Activated CD8-positive, alpha-beta memory T cell treated with anti-CD3 and anti-CD28 coated beads for 48 hours (primary cell): ENCODE results near the gene HIPK2.

Source experiments
- DNase-seq, 3 experiments: peaks; one replicate each; pipeline ENCODE4 v3.0.0-alpha.2; 2020; ENCODE audit warnings: low read depth in 2 of 3, low spot score in 2 of 3

The HIPK2 gene

DNA sequence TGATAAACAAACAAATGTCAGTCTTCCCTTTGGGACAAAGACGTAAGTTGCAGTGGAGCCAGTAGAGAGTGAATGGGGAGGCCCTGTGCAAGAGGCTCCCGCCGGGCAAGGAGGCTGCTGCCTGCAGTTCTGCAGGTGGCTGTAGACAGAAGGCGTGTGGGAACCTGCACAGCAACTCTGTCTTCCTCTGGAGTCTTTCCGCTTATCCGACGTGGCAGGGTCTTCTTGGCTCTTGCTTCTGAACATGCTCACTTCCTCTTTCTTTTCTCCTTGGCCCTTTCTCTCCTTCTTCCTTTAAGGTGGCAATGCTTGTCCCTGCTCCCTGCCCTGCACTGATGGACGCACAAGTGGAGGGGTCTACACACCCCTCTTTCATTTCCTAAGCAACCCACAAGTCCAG, 122.5 kb downstream of the HIPK2 start:
- no peak for DNase-seq

DNA sequence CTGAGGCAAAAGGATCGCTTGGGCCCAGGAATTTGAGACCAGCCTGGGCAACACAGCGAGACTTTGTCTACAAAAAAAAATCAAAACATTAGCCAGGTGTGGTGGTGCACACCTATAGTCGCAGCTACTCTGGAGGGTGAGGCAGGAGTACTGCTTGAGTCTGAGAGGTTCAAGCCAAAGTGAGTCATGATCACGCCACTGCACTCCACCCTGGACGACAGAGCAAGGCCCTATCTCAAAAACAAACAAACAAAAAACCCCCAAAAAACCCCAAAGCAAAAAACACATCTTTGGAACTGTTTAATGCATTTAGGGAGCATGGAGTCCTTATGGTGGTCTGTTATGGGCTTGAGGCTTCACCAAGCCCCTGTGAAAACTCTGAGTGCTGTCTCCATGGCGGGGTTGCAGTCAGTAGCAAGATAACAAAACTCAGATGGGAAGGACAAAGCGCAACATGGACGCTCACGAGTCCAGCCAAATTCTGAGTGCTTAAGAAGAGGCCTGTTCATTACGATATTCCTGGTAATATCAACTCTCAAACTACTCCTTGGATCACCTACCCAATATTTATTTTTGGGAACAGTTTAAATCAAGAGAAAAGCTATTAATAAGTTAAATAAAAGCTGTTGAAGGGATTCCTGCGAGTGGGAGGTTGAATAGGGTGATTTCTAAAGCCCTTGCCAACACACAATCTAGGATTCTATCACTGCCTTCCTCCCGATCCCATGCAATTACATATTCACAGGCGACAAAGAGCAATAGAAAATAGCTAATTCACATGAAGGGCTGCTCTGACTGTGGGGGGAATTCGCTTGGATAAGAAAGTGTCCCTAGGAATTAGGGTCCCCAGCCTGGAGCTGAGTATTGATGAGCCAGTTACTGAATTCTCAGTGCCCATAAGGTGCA, 123.3 kb downstream of the HIPK2 start:
- DNase-seq: no peak

DNA sequence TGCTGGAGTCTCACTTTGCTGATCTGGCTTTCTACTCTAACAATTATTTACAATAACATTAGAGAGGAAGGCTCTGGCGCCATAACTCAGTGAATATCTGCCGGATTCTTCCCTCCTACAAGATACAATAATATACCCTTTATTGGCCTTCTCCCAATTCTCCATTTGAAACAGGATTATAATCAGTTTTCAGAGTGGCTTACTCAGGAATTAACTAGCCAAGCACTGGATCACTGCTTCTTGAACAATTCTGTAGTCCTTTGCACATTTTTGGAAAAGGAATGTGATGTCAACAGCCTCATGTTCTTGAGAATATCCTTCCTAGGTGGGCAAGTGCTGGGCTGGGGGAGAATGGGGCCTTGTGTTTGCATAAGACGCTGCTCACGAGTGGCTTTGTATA, 125.9 kb downstream of the HIPK2 start:
- no peak for DNase-seq

DNA sequence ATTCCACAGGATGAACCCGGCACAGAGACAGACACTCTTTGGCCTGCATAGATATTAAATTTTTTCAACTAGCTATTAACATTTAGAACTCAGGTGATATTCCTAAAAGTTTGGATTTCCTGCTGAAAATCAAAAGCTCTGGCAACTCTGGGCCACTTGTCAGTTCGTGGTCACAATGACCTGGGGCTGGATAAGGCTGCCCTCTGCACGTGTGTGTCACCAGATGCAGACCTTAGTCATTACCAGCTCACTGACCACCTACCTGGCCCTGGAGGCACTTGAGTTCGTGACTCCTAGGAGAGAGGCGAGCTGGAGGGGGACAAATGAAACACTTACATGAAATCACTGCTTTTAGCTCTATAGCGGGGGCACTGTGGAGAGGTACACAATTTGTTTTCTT, 126.5 kb downstream of the HIPK2 start:
- DNase-seq: no peak

DNA sequence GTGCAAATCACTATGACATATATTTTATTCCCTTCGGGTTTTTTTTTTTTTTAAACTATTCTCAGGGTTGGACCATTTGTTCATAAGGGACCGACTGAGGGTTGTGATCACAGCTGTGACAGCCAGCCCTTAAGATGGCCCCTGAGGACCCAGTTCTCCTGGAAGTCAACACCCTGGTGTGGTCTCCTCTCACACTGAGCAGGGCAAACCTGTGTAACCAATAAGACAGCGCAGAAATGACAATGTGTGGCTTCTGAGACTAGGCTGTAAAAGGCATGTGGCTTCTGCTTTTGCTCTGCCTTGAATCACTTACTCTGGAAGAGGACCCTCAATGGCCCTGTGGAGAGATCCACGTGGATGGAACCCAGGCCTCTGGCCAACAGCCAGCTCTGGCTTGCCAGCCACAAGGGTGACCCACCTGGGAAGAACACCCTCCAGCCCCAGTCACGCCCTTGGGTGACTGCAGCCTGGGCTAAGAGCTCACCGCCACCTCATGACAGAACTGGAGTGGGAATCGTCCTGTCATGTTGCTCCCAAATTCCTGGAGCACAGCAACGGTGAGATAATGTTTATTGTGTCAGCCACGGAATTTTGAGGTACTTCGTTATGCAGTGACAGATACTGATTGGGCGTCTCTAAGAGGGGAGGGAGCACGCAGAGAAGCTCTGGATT, 127.2 kb downstream of the HIPK2 start:
- no peak for DNase-seq

DNA sequence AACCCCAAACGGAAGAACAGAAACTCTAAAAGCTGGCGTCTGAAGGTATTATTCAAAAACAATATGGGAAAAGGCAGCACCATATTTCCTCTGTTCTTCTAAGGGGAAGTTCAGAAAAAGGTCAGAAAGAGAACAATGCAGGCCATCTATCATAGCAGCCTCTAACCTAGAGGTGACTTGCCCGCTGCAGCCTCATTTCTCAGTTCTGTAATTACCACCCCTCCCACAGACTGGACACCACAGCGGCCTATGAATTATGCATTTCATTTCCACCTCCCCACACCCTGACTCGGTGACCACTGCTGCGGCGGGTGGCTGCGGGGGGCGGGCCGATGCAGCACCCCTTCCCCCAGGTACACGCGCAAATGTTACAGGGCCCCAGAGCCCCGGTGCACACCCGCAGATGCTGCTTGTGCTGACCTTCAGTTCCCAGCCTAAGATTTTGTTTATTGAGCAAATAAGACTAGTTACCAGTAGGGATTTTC, 128.8 kb downstream of the HIPK2 start:
- DNase-seq: peak in 1 of 3 experiments; percentile 46

DNA sequence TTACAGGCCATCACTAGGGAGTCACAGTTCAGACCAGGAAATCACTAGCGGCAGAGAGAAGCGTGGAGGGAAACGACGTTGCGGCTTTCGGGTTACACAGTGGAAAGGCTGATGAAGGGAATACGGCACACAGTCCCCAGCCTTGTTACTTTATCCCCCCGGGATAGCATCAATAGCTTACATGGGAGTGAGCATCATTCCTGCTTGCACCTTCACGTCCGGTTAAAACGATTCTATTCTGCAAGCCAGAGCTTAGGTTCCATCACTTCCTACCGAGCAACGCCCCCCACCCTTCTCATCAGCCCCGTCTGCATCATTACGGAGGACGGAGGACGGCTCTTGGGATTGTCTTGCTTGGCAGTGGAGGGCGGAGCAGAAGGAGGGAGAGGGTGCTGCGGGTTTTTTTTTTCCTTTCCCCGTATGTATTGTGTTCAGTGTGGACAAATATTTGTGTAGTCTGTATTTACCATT, 129.4 kb downstream of the HIPK2 start:
- DNase-seq: no peak

DNA sequence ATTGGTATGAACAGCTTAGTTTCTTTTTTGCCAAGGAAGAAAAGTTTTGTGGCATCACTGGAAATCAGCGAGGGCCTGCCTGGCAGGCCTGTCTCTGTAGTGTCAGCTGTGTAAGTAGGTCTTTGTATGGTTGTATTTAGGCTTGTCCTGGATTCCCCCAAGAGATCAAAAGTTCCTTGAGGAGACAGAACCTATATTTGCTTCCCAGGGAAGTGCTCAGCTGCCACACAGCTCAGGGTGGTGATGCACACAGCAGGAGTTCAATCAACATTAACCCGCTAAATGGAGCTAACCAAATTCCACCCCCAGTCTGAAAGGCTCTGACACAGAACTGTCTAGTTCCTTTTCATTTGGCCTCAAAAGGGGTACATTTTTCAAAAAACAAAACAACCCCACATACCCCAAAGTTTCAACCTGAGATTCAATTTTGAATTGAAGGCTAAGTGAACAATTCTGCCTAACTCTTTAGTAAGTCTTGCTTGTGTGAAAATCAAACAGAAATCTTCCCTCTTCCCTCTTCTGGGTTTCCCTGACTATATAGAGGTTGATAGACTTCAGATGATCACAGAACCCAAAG, 129.9 kb downstream of the HIPK2 start:
- DNase-seq: no peak

DNA sequence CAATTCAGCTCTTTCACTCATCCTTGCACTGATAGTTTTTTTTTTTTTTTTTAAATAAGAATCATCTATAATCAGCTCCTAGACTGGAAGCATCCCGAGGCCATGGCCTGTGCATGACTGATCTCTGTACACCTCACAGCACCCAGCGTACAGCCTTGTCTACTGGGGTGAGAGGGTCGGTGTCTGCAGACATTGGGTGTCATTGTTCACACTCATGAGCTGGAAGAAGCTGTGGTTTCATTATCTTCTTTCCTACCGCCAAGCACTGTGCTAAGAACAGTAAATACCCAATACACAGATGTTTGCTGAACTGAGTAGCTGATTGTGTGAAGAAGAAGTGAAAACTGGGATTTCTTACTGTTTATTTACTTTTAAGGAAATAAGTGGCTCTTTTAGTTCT, 130.7 kb downstream of the HIPK2 start:
- DNase-seq: no peak

DNA sequence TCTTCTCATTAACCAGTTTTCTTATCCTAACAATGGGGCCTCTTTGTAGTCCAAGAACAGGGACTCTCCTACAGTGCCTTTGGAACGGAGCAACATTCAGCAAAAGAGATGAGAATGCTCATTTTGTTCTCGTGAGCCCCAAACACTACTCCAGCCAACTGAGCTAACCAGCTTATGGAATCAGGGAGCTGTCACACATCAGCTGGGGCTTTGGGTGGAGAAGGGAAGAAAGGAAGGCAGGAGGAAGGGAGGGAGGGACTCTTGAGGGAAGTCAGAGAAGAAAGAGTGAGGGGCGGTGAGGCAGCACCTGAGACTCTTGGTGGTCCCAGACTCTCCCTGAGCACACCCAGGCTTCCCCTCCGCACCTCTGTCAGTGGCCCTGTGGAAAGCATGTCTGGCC, 131.2 kb downstream of the HIPK2 start:
- DNase-seq: no peak

DNA sequence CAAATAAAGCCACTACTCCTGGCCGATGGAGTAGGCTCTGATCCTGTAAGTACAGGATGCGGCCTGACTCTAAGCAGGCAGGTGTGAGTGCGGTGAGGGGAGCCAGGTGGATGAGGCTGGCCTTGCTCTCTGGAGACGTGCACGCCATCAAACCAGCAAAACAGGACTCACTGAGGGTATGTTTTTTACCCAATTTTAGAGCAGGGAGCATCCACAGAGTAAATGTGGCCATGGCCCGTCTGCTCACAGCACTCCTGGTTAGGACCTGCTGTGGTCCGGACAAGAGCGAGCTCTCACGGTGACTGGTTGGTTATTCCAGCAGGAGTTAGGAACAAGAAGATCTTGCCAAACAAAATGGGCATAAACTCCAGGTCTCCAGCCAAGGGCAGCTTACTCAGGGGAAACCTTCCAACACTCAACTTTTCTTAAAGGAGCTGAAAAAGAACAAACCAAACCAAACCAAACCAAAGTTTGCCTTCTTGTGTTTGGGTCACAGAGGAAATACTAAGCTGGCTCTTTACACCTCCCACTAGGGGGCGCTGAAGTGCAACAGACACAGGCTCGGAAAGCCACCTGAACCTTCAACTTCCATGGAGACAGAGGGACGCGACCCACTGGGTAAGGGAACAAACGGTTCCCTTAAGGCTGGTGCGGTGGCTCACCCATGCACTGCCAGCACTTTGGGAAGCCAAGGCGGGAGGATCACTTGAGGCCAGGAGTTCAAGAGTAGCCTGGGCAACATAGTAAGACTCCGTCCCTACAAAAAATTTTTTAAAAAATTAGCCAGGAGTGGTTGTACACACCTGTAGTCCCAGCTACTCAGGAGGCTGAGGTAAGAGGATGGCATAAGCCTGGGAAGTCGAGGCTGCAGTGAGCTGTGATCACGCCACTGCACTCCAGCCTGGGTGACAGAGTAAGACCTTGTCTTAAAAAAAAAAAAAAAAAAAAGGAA, 131.9 kb downstream of the HIPK2 start:
- peak; percentile 44 to 85 (median 74) for DNase-seq

DNA sequence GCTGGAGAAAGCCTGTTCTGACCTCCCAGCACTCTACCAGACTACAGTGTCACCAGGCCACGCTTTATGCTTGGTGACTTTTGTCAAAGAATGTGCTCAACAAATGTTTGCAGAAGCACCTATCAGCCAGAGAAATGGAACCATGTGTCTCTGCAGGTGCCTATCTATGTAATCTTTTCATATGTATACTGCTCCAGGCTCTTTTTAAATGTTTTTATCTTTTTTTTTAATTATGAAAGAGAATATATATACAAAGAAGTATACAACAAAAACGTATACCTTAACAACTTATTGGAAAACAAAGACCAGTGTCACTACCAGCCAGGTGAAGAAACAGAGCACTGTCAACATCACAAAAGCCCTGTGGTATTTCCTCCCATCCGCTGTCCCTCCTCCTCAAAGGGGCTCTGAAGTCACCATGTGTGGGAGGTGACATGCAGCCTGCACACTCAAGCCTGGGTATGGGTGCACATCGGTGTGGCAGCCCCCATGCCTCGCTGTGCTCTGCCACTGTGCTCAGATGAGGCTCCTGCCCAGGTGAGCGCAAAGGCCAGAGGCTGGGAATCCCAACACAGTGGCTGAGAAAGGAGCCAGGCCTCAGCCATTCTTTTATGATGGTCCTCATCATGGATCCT, 133.7 kb downstream of the HIPK2 start:
- no peak for DNase-seq

DNA sequence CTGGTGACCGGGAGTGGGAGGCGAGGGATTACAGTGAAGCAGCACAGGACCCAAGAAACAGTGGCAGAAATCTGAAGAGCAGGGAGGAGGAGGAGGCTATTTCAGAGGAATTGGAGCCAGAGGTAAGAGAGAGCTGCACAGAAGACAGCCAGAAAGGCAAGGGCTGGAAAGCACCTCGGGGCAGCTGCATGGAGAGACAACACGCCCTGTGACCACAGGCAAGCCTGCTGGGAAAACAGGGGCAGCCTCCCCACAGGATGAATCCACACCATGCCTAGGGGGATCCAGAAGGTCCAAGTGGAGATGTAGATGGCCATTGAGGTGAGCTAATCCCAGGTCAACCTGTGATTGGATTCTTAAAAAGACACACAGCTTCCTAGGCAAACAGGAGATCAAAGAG, 135.5 kb downstream of the HIPK2 start:
- DNase-seq: no peak

DNA sequence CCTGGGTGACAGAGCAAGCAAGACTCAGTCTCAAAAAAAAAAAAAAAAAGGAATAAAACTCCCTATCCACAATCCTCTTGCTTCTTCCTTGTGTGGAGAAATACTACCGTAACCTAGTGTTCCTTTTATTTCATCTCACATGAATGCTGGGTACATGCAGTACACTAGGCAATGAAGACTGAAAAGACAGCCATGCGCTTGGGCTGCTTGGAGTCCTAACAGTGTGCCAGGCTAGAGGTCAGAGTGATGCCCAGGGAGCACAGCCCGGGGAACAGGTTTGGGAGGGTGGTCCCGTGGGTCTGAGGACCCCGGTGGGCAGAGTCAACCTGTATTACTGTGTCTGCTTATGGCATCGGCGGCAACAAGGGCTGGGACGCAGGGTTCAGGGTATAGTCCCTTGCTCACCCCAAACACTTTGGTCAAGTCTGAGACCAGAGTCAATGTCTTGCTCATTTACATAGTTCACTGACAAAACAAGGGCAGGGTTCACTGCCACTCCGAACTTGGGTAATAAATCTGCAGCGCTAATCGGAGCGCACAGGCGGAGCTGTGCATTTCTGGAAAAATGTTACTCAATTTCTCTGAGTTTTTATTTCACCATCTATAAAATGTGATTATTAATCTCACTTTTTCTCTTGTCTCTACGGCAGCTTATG, 136.3 kb downstream of the HIPK2 start:
- no peak for DNase-seq

DNA sequence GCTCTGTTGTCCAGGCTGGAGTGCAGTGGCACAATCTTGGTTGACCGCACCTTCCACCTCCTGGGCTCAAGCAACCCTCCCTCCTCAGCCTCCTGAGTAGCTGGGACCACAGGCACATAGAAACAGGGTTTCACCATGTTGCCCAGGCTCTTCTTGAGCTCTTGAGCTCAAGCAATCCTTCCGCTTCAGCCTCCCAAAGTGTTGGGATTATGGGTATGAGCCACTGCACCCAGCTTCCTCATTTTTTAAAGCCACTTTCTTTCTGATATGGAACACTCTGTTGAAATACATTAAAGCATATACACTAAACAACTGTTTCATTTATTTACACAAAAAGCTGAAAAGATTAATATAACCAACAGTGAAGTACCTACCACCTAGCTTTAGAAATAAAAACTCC, 137.1 kb downstream of the HIPK2 start:
- DNase-seq: no peak

DNA sequence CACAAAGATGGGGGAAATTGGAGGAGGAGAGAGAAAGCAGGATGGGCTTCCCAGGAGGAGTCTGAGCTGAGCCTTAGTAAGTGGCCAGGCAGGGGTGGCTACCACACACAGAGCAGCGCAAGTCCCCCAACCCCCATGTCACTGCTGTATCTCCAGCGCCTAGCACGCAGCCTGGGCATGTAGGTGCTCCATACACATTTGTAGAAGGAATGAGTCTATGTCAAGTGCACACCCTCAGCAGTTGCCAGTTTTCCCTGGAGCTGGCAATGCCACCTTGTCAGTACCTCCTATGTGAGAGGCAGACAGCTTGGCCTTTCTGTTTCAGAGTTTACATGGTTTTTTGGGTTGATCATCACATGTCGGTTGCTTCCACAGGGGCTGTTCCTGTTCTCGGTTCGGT, 138.2 kb downstream of the HIPK2 start:
- no peak for DNase-seq

DNA sequence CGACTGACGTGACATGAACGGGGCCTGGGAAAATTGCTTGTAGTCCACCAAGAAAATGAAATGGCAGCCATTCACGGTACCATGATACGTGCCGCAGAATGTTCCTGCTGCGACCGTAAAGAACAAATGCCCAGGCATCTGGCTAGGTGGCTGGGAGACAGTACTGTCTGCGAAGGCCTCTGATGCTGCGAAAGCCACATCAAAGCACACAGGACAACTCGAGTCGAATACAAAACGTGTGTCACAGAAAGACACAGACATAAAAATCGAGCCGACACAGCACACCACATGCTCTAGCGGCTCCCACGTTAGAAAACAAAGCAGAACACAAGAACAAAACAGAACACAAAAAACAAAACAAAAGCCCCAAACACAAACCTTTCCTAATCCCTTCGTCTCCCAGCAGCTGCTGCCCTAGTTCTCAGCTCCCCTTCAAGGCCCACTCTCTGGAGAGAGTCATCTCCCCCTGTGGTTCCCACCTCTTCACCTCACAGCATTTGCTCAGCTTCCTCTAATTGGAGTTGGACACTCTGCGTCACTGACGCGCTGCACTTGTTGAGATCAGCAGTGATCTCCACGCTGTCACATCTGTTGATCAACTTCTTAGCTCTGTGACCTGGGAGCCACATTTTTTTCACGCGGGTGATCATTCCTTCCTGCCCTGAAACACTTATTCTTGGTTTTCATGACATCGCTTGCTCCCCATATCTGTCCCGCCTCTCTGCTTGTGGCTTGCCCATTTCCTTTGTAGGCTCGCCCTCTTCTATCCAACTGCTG, 142.1 kb downstream of the HIPK2 start:
- DNase-seq: peak in 1 of 3 experiments; percentile 16

DNA sequence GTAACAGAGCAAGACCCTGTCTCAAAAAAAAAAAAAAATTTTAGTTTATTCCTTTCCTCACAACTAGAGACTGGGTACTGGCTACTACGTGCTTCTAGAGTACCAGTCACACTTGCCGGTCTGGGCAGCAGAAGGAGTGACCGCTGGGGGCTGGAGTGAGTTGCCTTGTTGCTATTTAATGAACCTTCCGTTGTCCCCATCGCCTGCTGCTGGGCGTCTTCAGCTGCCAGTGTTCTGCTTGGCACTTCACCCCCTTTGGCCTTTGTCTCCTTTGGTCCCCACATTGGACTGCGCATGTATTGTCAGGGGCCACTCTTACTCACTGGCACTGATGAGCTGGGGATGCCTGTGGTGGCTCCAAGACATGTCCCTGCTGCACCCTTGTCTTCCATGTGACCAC, 143.7 kb downstream of the HIPK2 start:
- DNase-seq: no peak

DNA sequence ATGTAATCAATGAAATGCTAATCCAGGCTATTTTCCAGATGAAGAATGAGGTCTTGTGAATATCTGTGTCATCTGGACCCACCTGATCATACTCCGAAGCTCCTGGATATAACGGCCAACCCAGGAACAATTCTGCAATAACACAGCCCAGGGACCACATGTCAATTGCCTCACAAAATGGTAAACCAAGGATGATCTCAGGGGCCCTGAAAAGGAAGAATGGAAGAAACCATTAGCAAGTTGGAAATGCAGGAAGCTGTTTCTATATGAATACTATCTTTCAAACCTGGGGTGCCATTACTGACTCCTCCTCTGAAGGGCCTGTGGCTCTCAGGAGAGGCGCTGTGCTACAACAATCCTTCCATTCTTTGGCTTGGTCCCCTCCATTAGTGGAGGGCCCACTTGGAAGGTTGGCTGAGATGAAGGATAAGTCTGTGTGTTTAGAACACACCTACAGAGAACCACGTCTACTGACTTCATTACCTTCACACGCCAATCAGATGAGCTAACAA, 146.2 kb downstream of the HIPK2 start:
- no peak for DNase-seq
